DOHH2 (cell line): ENCODE results near the gene FGGY.

Experiments
- EZH2phosphoT487 ChIP-seq: fragments of 200-600 bp; sonication (generic); IDR thresholded peaks from 2 replicates; pipeline ENCODE4 v1.6.1; 2017; ENCODE audit warnings: borderline replicate concordance, mild to moderate bottlenecking, antibody characterized with exemption, low read length, moderate library complexity, mixed read lengths
- TF ChIP-seq, protein P1 (sequence below): fragments of 200-600 bp; sonication (generic); IDR thresholded peaks from one replicate; pipeline ENCODE4 v1.5.1; 2014; ENCODE audit warnings: antibody characterized with exemption, mild to moderate bottlenecking, low read depth, low read length; ENCODE audit not compliant: poor library complexity, severe bottlenecking

- TF ChIP-seq, protein P1, sequence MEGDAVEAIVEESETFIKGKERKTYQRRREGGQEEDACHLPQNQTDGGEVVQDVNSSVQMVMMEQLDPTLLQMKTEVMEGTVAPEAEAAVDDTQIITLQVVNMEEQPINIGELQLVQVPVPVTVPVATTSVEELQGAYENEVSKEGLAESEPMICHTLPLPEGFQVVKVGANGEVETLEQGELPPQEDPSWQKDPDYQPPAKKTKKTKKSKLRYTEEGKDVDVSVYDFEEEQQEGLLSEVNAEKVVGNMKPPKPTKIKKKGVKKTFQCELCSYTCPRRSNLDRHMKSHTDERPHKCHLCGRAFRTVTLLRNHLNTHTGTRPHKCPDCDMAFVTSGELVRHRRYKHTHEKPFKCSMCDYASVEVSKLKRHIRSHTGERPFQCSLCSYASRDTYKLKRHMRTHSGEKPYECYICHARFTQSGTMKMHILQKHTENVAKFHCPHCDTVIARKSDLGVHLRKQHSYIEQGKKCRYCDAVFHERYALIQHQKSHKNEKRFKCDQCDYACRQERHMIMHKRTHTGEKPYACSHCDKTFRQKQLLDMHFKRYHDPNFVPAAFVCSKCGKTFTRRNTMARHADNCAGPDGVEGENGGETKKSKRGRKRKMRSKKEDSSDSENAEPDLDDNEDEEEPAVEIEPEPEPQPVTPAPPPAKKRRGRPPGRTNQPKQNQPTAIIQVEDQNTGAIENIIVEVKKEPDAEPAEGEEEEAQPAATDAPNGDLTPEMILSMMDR, result no peak
- no peak for TF ChIP-seq EZH2phosphoT487
Measured at GRCh38 chr1:59368008-59368670, 71.2 kb downstream of the FGGY start.
